ENCODE results near the gene GMIP.

GRCh38 chr19:19618219-19619051, 25.0 kb downstream of the GMIP start, which contains the start of gene PBX4:
- TF ChIP-seq CTCF (IDR thresholded peaks at IDR 0.05) (no peak), POLR2A (IDR thresholded peaks at IDR 0.05) (no peak)

All from testis (tissue), 2 donors.